ENCODE data around the gene BMP6.
"Not testable (repeated sequence)": the region's sequence is repeated elsewhere in the genome, so short reads cannot be mapped to it uniquely, and the experiment has no call there.

BMP6 gene

DNA sequence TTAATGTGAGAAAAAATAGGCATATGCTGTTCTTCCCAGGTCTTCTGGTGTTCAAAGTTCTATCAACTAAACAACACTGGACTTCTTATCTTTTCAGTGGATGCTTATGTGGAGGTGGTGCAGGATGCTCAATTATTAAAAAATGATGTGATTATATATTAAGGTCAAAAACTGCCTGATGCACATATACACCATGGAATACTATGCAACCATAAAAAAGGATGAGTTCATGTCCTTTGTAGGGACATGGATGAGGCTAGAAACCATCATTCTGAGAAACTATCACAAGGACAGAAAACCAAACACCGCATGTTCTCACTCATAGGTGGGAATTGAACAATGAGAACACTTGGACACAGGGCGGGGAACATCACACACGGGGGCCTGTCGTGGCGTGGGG lies 91.3 kb downstream of the BMP6 start:
- H3K4me1 ChIP-seq (ENCODE audit: control insufficient read depth in 1 of 2, insufficient read depth in 2 of 2, low read length in 2 of 2); H3K27me3 ChIP-seq (ENCODE audit: control insufficient read depth in 1 of 2, insufficient read depth in 2 of 2, low read length in 2 of 2); H3K9me3 ChIP-seq (ENCODE audit: control insufficient read depth in 1 of 2, low read length in 2 of 2); H3K27ac ChIP-seq (ENCODE audit: low read depth, low read length); H3K9ac ChIP-seq (ENCODE audit: low read depth in 1 of 2, low read length in 2 of 2); H3K4me3 ChIP-seq (ENCODE audit: low read depth in 1 of 2, low read length in 2 of 2); H3K36me3 ChIP-seq (ENCODE audit: control insufficient read depth in 1 of 2, insufficient read depth in 2 of 2, low read length in 2 of 2): not testable (repeated sequence)

DNA sequence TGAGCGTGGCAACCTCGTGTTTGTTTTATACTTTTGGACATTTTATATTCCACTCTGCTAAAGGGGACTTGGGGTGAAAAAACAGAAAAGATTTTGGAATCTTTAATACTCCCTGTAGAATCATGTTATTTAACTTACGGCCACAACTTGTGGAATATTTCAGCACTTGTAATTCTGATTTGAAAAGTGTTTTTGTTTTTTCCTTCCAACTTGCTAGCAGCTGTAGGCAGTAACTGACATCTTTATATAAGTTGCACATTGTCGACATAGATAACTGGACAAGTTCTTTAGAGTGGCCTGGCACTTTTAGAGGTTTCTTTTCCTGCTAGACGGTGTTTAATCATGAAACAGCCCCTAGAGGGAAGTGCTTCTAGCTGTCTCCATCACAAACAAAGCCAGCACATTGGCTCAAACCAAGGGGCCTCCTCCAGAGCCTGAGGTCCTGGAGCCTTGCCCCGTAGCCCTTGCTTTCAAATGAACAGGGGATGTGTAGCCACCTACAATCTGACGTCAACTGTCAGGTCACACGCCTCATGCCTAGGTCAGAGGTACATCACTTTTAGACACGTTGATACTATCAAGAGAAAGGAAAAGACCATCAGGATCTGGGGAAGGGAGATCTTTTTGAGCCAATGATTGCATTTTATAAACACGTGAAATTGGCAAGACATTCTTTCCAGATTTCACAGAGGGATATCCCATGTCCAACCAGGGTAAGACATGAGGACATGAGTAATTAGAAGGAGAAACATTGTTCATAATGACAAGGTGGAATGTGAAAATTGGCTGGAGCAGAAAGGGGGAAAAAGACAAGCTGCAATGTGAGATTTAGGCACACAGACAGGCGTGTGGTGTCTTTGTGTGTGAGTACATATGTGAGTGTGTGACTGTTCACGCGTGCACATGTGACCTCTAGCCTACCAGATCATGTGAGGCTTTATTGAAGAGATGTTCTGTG lies 92.6 kb downstream of the BMP6 start:
- no peaks in the 10 kb centered on the region for H3K36me3 ChIP-seq (ENCODE audit: control insufficient read depth in 1 of 2, insufficient read depth in 2 of 2, low read length in 2 of 2)
- no peak overlapping the region for H3K27ac ChIP-seq (ENCODE audit: low read depth, low read length)
- no peak overlapping the region for H3K4me3 ChIP-seq (ENCODE audit: low read depth in 1 of 2, low read length in 2 of 2)
- H3K27me3 ChIP-seq (ENCODE audit: control insufficient read depth in 1 of 2, insufficient read depth in 2 of 2, low read length in 2 of 2), result no peaks in the 10 kb centered on the region
- H3K9ac ChIP-seq (ENCODE audit: low read depth in 1 of 2, low read length in 2 of 2), result no peak overlapping the region
- H3K9me3 ChIP-seq (ENCODE audit: control insufficient read depth in 1 of 2, low read length in 2 of 2), result no peaks in the 10 kb centered on the region
- no peaks in the 10 kb centered on the region for H3K4me1 ChIP-seq (ENCODE audit: control insufficient read depth in 1 of 2, insufficient read depth in 2 of 2, low read length in 2 of 2)

DNA sequence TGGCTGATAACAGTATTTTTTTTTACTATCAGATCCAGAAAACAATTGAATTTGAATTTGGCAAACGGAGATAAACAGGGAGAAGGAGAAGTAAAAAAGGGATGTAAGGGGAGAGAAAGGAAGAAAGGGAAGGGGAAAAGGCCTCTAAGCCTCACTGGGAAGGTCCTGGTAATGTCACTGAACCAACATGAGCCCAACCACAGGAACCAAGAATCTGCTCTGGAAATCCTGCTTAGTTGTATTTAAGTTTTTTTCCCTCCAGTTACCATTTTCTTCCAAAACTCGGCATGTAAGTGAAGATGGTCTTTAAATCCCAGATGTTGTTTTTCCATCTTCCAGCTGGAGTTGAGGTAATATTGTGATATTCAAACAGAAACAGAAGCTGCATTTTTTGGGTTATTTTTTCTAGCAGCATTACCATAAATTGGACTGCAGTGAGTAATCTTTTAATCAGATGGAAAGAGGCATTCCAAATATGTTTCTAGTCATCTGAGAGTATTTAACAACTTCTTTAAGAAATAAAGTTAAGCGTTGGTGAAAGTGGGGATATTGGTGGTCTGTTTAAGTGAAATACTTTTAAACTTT lies 93.6 kb downstream of the BMP6 start:
- Histone ChIP-seq H3K9ac (ENCODE audit: low read depth in 1 of 2, low read length in 2 of 2) (no peak overlapping the region), H3K36me3 (ENCODE audit: control insufficient read depth in 1 of 2, insufficient read depth in 2 of 2, low read length in 2 of 2) (no peaks in the 10 kb centered on the region), H3K9me3 (ENCODE audit: control insufficient read depth in 1 of 2, low read length in 2 of 2) (no peaks in the 10 kb centered on the region), H3K4me3 (ENCODE audit: low read depth in 1 of 2, low read length in 2 of 2) (no peak overlapping the region), H3K27ac (ENCODE audit: low read depth, low read length) (no peak overlapping the region), H3K27me3 (ENCODE audit: control insufficient read depth in 1 of 2, insufficient read depth in 2 of 2, low read length in 2 of 2) (no peaks in the 10 kb centered on the region), H3K4me1 (ENCODE audit: control insufficient read depth in 1 of 2, insufficient read depth in 2 of 2, low read length in 2 of 2) (no peaks in the 10 kb centered on the region)

GRCh38 chr6:7820288-7820835 lies 94.5 kb downstream of the BMP6 start:
- Histone ChIP-seq H3K9ac (ENCODE audit: low read depth in 1 of 2, low read length in 2 of 2) (no peak overlapping the region), H3K36me3 (ENCODE audit: control insufficient read depth in 1 of 2, insufficient read depth in 2 of 2, low read length in 2 of 2) (no peaks in the 10 kb centered on the region), H3K27me3 (ENCODE audit: control insufficient read depth in 1 of 2, insufficient read depth in 2 of 2, low read length in 2 of 2) (no peaks in the 10 kb centered on the region), H3K27ac (ENCODE audit: low read depth, low read length) (no peak overlapping the region), H3K9me3 (ENCODE audit: control insufficient read depth in 1 of 2, low read length in 2 of 2) (no peaks in the 10 kb centered on the region), H3K4me1 (ENCODE audit: control insufficient read depth in 1 of 2, insufficient read depth in 2 of 2, low read length in 2 of 2) (no peaks in the 10 kb centered on the region), H3K4me3 (ENCODE audit: low read depth in 1 of 2, low read length in 2 of 2) (no peak overlapping the region)

GRCh38 chr6:7821426-7821825 lies 95.5 kb downstream of the BMP6 start:
- no peak overlapping the region for H3K27ac ChIP-seq (ENCODE audit: low read depth, low read length)

GRCh38 chr6:7823552-7823951 lies 97.7 kb downstream of the BMP6 start:
- H3K9me3 ChIP-seq (ENCODE audit: control insufficient read depth in 1 of 2, low read length in 2 of 2), result no peaks in the 10 kb centered on the region
- no peaks in the 10 kb centered on the region for H3K4me1 ChIP-seq (ENCODE audit: control insufficient read depth in 1 of 2, insufficient read depth in 2 of 2, low read length in 2 of 2)
- H3K9ac ChIP-seq (ENCODE audit: low read depth in 1 of 2, low read length in 2 of 2), result no peak overlapping the region
- H3K36me3 ChIP-seq (ENCODE audit: control insufficient read depth in 1 of 2, insufficient read depth in 2 of 2, low read length in 2 of 2), result no peaks in the 10 kb centered on the region
- H3K27me3 ChIP-seq (ENCODE audit: control insufficient read depth in 1 of 2, insufficient read depth in 2 of 2, low read length in 2 of 2), result no peaks in the 10 kb centered on the region
- no peak overlapping the region for H3K27ac ChIP-seq (ENCODE audit: low read depth, low read length)
- H3K4me3 ChIP-seq (ENCODE audit: low read depth in 1 of 2, low read length in 2 of 2), result no peak overlapping the region

More at GRCh38 chr6:7821426-7821825, 95.5 kb downstream of the BMP6 start:
- Histone ChIP-seq H3K9ac (ENCODE audit: low read depth in 1 of 2, low read length in 2 of 2) (no peak overlapping the region), H3K4me1 (ENCODE audit: control insufficient read depth in 1 of 2, insufficient read depth in 2 of 2, low read length in 2 of 2) (no peaks in the 10 kb centered on the region), H3K9me3 (ENCODE audit: control insufficient read depth in 1 of 2, low read length in 2 of 2) (no peaks in the 10 kb centered on the region), H3K4me3 (ENCODE audit: low read depth in 1 of 2, low read length in 2 of 2) (no peak overlapping the region), H3K36me3 (ENCODE audit: control insufficient read depth in 1 of 2, insufficient read depth in 2 of 2, low read length in 2 of 2) (no peaks in the 10 kb centered on the region), H3K27me3 (ENCODE audit: control insufficient read depth in 1 of 2, insufficient read depth in 2 of 2, low read length in 2 of 2) (no peaks in the 10 kb centered on the region)

- H3K9ac ChIP-seq (ENCODE audit: low read depth in 1 of 2, low read length in 2 of 2), result no peak overlapping the region
- H3K4me1 ChIP-seq (ENCODE audit: control insufficient read depth in 1 of 2, insufficient read depth in 2 of 2, low read length in 2 of 2), result no peaks in the 10 kb centered on the region
- H3K36me3 ChIP-seq (ENCODE audit: control insufficient read depth in 1 of 2, insufficient read depth in 2 of 2, low read length in 2 of 2), result no peaks in the 10 kb centered on the region
- no peak overlapping the region for H3K4me3 ChIP-seq (ENCODE audit: low read depth in 1 of 2, low read length in 2 of 2)
- H3K27ac ChIP-seq (ENCODE audit: low read depth, low read length), result no peak overlapping the region
- H3K27me3 ChIP-seq (ENCODE audit: control insufficient read depth in 1 of 2, insufficient read depth in 2 of 2, low read length in 2 of 2), result no peaks in the 10 kb centered on the region
- no peaks in the 10 kb centered on the region for H3K9me3 ChIP-seq (ENCODE audit: control insufficient read depth in 1 of 2, low read length in 2 of 2)
Observed at GRCh38 chr6:7825986-7826385, 100.1 kb downstream of the BMP6 start.

DNA sequence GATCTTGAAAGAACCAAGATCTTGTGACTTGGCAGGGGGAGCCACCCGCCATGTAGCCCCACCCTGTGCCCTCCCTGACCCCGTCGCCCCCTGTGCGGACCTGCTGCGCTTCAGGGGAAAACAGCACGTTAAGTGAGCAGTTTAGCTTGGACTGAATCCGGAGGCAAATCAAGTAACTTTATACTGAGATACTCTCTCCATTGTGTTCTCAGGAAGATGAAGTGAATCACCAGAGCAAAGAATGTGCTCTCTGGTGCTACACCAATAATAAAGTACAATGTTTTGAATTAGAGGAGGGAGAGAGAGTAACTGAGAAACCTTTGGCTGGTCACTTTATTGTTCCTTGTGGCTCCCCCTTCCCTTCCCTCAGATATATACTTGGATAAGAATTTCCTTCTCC lies 101.2 kb downstream of the BMP6 start:
- no peaks in the 10 kb centered on the region for H3K36me3 ChIP-seq (ENCODE audit: control insufficient read depth in 1 of 2, insufficient read depth in 2 of 2, low read length in 2 of 2)
- no peak overlapping the region for H3K4me3 ChIP-seq (ENCODE audit: low read depth in 1 of 2, low read length in 2 of 2)
- H3K27ac ChIP-seq (ENCODE audit: low read depth, low read length), result no peak overlapping the region
- H3K4me1 ChIP-seq (ENCODE audit: control insufficient read depth in 1 of 2, insufficient read depth in 2 of 2, low read length in 2 of 2), result no peaks in the 10 kb centered on the region
- H3K9me3 ChIP-seq (ENCODE audit: control insufficient read depth in 1 of 2, low read length in 2 of 2), result no peaks in the 10 kb centered on the region
- no peak overlapping the region for H3K9ac ChIP-seq (ENCODE audit: low read depth in 1 of 2, low read length in 2 of 2)
- H3K27me3 ChIP-seq (ENCODE audit: control insufficient read depth in 1 of 2, insufficient read depth in 2 of 2, low read length in 2 of 2), result no peaks in the 10 kb centered on the region

- Histone ChIP-seq H3K4me1 (ENCODE audit: control insufficient read depth in 1 of 2, insufficient read depth in 2 of 2, low read length in 2 of 2) (no peaks in the 10 kb centered on the region), H3K36me3 (ENCODE audit: control insufficient read depth in 1 of 2, insufficient read depth in 2 of 2, low read length in 2 of 2) (no peaks in the 10 kb centered on the region), H3K27ac (ENCODE audit: low read depth, low read length) (no peak overlapping the region)
Observed at GRCh38 chr6:7828124-7828523, 102.2 kb downstream of the BMP6 start.

More at GRCh38 chr6:7828124-7828523, 102.2 kb downstream of the BMP6 start:
- Histone ChIP-seq H3K9ac (ENCODE audit: low read depth in 1 of 2, low read length in 2 of 2) (no peak overlapping the region), H3K9me3 (ENCODE audit: control insufficient read depth in 1 of 2, low read length in 2 of 2) (no peaks in the 10 kb centered on the region), H3K4me3 (ENCODE audit: low read depth in 1 of 2, low read length in 2 of 2) (no peak overlapping the region), H3K27me3 (ENCODE audit: control insufficient read depth in 1 of 2, insufficient read depth in 2 of 2, low read length in 2 of 2) (no peaks in the 10 kb centered on the region)

Measured in duodenal mucosa (tissue), 2 donors.